Duodenal mucosa (tissue), 2 donors: Measurements from ENCODE around the gene DHFR2.
"Not testable (repeated sequence)": the region's sequence is repeated elsewhere in the genome, so short reads cannot be mapped to it uniquely, and the experiment has no call there.

Experiments used
- H3K27ac ChIP-seq: one replicate; pipeline ENCODE4 v1.7.0; 2013; ENCODE audit warnings: low read depth, low read length
- H3K27me3 ChIP-seq, 2 donors: one replicate each; pipeline ENCODE4 v1.7.0; 2013; ENCODE audit warnings: low read length in 2 of 2, control low read depth in 1 of 2; ENCODE audit not compliant: insufficient read depth in 2 of 2, control insufficient read depth in 1 of 2
- H3K36me3 ChIP-seq, 2 donors: one replicate each; pipeline ENCODE4 v1.7.0; 2013; ENCODE audit warnings: low read length in 2 of 2, control low read depth in 1 of 2; ENCODE audit not compliant: insufficient read depth in 2 of 2, control insufficient read depth in 1 of 2
- H3K4me1 ChIP-seq, 2 donors: one replicate each; pipeline ENCODE4 v1.7.0; 2013; ENCODE audit warnings: low read length in 2 of 2, control low read depth in 1 of 2; ENCODE audit not compliant: insufficient read depth in 2 of 2, control insufficient read depth in 1 of 2
- H3K4me3 ChIP-seq, 2 donors: one replicate each; pipeline ENCODE4 v1.7.0; 2013; ENCODE audit warnings: low read length in 2 of 2, low read depth in 1 of 2
- H3K9ac ChIP-seq, 2 donors: one replicate each; pipeline ENCODE4 v1.7.0; 2013; ENCODE audit warnings: low read length in 2 of 2, low read depth in 1 of 2
- H3K9me3 ChIP-seq, 2 donors: one replicate each; pipeline ENCODE4 v1.7.0; 2013; ENCODE audit warnings: low read length in 2 of 2, control low read depth in 1 of 2; ENCODE audit not compliant: control insufficient read depth in 1 of 2

DHFR2 gene

DNA sequence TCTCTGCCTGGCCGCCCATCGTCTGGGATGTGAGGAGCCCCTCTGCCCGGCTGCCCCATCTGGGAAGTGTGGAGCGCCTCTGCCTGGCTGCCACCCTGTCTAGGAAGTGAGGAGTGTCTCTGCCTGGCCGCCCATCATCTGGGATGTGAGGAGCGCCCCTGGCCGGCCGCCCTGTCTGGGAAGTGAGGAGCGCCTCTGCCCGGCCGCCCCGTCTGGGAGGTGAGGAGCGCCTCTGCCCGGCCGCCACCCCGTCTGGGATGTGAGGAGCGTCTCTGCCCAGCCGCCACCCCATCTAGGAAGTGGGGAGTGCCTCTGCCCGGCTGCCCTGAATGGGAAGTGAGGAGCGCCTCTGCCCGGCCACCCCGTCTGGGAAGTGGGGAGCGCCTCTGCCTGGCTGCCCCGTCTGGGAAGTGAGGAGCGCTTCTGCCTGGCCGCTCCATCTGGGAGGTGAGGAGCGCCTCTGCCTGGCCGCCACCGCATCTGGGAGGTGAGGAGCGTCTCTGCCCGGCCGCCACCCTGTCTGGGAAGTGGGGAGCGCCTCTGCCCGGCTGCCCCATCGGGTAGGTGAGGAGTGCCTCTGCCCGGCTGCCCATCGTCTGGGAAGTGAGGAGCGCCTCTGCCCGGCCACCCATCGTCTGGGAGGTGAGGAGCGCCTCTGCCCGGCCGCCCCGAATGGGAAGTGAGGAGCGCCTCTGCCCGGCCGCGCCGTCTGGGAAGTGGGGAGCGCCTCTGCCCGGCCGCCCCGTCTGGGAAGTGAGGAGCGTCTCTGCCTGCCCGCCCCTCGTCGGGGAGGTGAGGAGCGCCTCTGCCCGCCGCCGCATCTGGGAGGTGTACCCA is 18.4 kb downstream of the DHFR2 start:
- not testable (repeated sequence) for H3K9me3 ChIP-seq, H3K27ac ChIP-seq, H3K27me3 ChIP-seq, H3K4me3 ChIP-seq, H3K9ac ChIP-seq, H3K36me3 ChIP-seq, H3K4me1 ChIP-seq

DNA sequence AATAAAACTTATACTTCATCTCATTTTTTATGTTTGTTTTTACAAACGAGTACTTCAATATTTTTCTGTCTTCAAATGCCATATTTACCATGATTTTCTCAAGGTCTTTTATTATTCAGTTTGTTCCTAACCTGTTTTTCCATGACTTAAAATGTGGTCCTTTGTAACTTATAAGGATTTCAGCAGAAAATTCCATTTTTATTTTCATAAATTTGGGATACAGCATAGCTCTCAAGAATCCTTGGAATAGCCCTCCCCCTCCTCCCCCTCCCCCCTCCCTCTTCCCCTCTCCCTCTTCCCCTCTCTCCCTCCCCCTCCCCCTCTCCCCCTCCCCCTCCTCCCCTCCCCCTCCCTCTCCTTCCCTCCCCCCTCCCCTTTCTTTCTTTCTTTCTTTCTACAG is 19.4 kb downstream of the DHFR2 start:
- no peak overlapping the region for H3K9ac ChIP-seq
- H3K4me1 ChIP-seq: no peaks in the 10 kb centered on the region

DNA sequence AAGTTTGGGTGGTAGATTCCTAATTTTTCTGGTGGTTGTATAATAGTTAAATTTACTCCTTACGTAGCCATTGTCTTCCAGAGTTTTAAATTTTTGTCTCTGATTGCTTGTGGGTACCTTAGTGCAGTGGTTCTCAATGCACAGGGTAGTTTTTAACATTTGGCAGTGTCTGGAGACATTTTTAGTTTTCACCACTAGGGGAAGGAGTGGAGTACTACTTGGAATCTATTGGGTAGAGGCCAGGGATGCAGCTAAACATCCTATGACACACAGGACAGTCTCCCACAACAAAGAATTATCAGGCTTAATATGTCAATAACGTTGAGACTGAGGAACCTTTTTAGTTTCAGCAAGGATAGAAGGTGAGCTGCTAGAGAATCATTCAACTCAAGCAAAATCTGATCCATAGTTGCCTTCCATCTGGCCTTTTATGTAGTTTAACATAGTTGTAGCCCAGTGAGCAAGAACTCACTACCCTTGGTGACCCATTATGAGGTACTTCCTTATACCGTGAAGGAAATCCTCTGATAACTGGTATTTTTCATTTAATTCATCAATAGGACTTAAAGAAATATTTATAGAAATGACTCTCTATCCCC is 25.7 kb downstream of the DHFR2 start:
- Histone ChIP-seq H3K27me3 (no peaks in the 10 kb centered on the region), H3K4me1 (no peaks in the 10 kb centered on the region), H3K36me3 (no peaks in the 10 kb centered on the region), H3K9ac (no peak overlapping the region), H3K9me3 (no peaks in the 10 kb centered on the region), H3K27ac (no peak overlapping the region), H3K4me3 (no peak overlapping the region)

More for the DNA sequence above, 19.4 kb downstream of the DHFR2 start:
- Histone ChIP-seq H3K27ac (no peak overlapping the region), H3K36me3 (no peaks in the 10 kb centered on the region), H3K27me3 (no peaks in the 10 kb centered on the region), H3K4me3 (no peak overlapping the region), H3K9me3 (no peaks in the 10 kb centered on the region)

DNA sequence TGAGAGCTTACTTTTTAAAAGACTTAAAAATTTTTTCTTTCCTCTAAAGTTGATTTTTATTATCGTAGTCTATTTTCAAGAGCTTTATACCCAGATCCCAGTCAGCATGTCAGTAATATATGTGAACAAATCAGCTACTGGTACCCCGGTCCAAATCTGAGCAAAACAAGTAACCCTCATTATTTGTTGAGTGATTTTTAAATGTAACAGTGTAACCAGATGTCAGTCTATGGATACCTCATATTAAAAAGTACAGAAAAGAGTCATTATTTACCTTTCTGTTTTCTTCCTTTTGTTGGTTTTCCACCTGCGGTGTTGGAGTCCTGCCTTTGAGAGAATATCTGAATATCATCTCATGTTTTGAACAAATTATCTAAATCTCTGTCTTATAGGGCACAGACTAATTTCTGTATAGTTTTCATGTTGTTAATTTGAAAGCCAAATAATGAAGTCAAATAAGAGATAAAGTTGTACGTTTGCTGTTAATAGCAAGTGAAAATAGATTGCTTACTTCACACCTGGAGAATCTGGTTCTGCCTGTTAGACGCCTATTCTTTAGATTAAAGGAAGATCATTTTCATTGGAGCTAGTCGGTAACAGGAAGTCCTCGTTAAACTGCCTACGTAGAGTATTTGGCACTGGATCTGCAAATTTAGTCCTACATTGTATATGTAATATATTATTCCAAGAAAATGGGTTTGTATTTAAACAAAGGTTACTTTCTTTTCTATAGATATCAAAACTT is 34.5 kb downstream of the DHFR2 start, which contains the start of gene STX19:
TSS of gene STX19 (minus strand) at position 505 of the 745 bp plus-strand sequence. CDS start 13,328 bp downstream, outside the sequence.
- H3K9ac ChIP-seq: peak within 1 kb of the TSS; percentile 50 to 55
- H3K4me3 ChIP-seq: peak within 1 kb of the TSS; percentile 50 to 71
- H3K9me3 ChIP-seq: no peaks in the 10 kb centered on the region

DNA sequence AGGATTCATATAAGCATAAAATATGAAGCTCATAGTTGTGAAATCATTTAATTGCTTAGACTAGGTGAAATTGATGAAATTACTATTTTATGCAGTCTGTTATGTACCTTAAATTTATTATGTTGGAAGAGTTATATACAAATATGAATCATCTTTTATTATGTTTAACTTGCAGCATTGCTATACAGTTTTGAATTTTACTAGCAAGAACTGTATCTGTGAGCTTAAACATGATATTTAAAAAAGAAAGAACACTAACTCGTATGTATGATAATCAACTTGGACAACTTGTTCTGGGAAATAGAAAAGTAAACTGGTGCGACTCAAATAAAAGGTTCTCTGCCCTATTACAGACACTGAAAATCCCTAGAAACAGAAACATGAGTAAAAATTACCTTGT is 36.1 kb downstream of the DHFR2 start:
- Histone ChIP-seq H3K27ac (peak overlapping the region; percentile 50), H3K36me3 (no peaks in the 10 kb centered on the region), H3K9ac (peak overlapping the region in 1 of 2 donors; percentile 12), H3K4me1 (no peaks in the 10 kb centered on the region), H3K4me3 (peak overlapping the region; percentile 30 to 46), H3K9me3 (no peaks in the 10 kb centered on the region), H3K27me3 (no peaks in the 10 kb centered on the region)

More for the DNA sequence above, 34.5 kb downstream of the DHFR2 start, which contains the start of gene STX19:
- H3K4me1 ChIP-seq: no peaks in the 10 kb centered on the region
- H3K27me3 ChIP-seq: no peaks in the 10 kb centered on the region
- H3K36me3 ChIP-seq: no peaks in the 10 kb centered on the region
- no peak within 1 kb of the TSS for H3K27ac ChIP-seq

DNA sequence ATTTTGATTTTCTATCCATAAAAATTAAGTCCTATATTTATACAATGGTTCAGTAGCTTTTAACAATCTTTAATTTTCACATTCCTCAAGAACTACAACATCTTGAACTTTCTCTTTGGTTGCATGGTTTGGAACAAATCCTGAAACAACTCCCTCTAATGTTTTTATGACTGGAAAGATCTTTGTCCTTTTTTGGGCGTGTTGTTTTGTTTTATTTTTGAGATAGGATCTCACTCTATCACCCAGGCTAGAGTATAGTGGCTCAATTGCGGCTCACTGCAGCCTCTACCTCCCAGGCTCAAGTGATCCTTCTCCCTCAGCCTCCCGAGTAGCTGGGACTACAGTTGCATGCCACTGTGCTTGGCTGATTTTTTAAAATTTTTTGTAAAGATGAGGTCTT is 38.3 kb downstream of the DHFR2 start:
- Histone ChIP-seq H3K9me3 (no peaks in the 10 kb centered on the region), H3K27me3 (no peaks in the 10 kb centered on the region), H3K4me1 (peaks cover 0 to 8% of the 10 kb centered on the region in 2 donors), H3K4me3 (peak overlapping the region in 1 of 2 donors; percentile 13), H3K27ac (no peak overlapping the region), H3K9ac (no peak overlapping the region), H3K36me3 (no peaks in the 10 kb centered on the region)

DNA sequence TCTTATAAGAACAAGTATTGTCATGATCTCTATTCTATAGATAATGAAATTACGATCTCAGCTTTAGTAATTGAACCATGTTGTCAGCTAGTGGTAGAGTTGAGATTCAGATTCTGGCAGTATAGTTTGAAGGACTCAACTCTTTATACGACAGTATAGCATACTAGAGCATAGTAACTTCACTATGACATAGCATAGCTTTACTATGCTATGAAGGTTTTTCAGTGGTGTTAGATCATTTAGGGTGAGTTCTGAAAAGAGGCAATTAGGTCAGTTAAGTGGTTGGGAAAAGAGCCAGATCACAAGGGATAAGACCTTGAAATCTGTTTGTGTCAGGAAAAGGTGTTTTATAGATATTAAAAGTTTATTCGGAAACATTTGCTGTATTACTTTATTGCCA is 42.4 kb downstream of the DHFR2 start:
- Histone ChIP-seq H3K27me3 (no peaks in the 10 kb centered on the region), H3K9ac (no peak overlapping the region), H3K4me1 (peaks cover 0 to 8% of the 10 kb centered on the region in 2 donors), H3K9me3 (no peaks in the 10 kb centered on the region), H3K27ac (no peak overlapping the region), H3K36me3 (no peaks in the 10 kb centered on the region), H3K4me3 (no peak overlapping the region)

DNA sequence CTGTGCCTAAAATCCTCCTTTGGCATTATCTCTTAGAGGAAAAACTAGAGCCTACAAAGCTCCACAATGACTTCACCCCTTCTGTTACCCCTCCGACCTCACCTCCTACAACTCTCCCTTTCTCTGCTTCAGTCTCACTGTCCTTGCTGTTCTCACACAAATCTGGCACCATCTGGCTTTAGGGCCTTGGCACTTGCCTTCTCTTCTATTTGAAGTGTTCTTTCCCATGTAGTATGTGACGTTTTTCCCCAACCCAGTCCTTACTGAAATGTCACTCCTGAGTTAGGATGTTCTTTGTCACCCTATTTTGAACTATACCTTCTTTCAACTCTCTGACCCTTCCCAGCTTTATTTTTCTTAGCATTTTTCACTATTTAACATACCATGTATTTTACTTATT is 43.1 kb downstream of the DHFR2 start:
- no peaks in the 10 kb centered on the region for H3K36me3 ChIP-seq
- no peaks in the 10 kb centered on the region for H3K27me3 ChIP-seq
- peaks cover 0 to 8% of the 10 kb centered on the region in 2 donors for H3K4me1 ChIP-seq
- H3K4me3 ChIP-seq: no peak overlapping the region
- no peak overlapping the region for H3K9ac ChIP-seq
- no peak overlapping the region for H3K27ac ChIP-seq
- H3K9me3 ChIP-seq: no peaks in the 10 kb centered on the region

DNA sequence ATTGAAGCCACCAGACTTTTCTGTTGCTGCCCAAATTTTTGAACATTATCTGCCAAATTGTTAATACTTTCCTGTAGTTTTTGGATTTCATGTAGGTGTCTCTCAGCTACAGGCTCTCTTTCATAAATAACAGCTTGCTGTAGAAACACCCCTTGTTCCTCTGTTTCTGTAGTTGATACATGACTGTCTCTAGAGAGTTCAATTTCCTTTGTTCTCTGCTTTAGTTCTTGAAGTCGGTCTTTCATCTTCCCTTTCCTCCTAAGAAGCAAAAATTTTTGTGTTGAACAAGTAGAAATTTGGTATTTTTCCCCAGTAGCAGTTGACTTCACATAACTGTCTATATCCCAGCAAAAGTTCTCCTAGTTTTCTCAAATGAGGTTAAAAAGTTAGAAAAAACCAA is 47.7 kb downstream of the DHFR2 start:
- Histone ChIP-seq H3K27ac (no peak overlapping the region), H3K4me1 (peaks cover 0 to 7% of the 10 kb centered on the region in 2 donors), H3K9me3 (no peaks in the 10 kb centered on the region), H3K9ac (no peak overlapping the region), H3K4me3 (no peak overlapping the region), H3K27me3 (no peaks in the 10 kb centered on the region), H3K36me3 (no peaks in the 10 kb centered on the region)

DNA sequence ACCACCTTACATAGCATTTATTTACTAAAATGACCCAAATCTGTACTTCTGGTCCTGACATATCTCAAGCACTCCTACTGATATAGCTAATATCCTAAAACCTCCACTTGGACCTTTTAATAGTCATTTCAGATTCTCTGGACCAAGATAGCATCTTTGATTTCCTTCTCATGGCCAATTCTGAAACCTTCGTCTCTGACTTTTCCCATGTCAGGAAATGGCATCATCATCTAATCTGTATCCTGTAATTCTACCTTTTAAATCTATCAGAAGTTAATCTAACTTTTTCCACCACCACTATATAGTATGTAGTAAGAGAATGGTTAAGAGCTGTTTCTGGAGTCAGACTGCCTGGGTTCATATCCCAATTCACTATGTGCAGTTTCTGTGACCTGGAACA is 50.5 kb downstream of the DHFR2 start:
- Histone ChIP-seq H3K4me1 (peaks cover 0 to 7% of the 10 kb centered on the region in 2 donors), H3K27ac (no peak overlapping the region), H3K27me3 (no peaks in the 10 kb centered on the region), H3K4me3 (no peak overlapping the region), H3K36me3 (no peaks in the 10 kb centered on the region), H3K9me3 (no peaks in the 10 kb centered on the region), H3K9ac (no peak overlapping the region)
